ENCODE results near the gene DCT. TPM values are rescaled to one million over a fixed set of nuclear protein-coding genes. Genes with fewer than 3 reads are reported as not detected.

DCT gene
- total RNA-seq, 1 experiment from 2014 or later = 0.12 TPM

- Histone ChIP-seq H3K79me2 (ENCODE audit: insufficient read depth, low read length) (no peaks in the 10 kb centered on the region), H3K9me2 (ENCODE audit: insufficient read depth) (no peaks in the 10 kb centered on the region), H3K4me3 (replicated peaks in 1 of 2; ENCODE audit: low read depth in 1 of 2, low read length in 2 of 2) (no peak overlapping the region), H2AFZ (ENCODE audit: low read depth, low read length, poor library complexity, severe bottlenecking) (no peak overlapping the region), H3K4me2 (ENCODE audit: low read length) (no peak overlapping the region), H3K4me1 (ENCODE audit: control insufficient read depth in 1 of 2, insufficient read depth in 2 of 2, low read length in 2 of 2) (no peaks in the 10 kb centered on the region), H3K9ac (ENCODE audit: low read length) (no peak overlapping the region), H3K36me3 (ENCODE audit: control insufficient read depth in 1 of 2, insufficient read depth in 2 of 2, low read length in 2 of 2) (no peaks in the 10 kb centered on the region), H3K27me3 (ENCODE audit: insufficient read depth, low read length) (no peaks in the 10 kb centered on the region), H4K20me1 (ENCODE audit: insufficient read depth) (no peaks in the 10 kb centered on the region), H3K9me3 (ENCODE audit: control insufficient read depth in 1 of 2, insufficient read depth in 1 of 2, low read depth in 1 of 2, low read length in 2 of 2) (no peaks in the 10 kb centered on the region), H3K27ac (ENCODE audit: low read depth, low read length) (no peak overlapping the region)
- ATAC-seq (no peak), DNase-seq (ENCODE audit: low read depth, low spot score) (no peak)
- ChIA-PET POLR2A (no interaction called here), CTCF (no interaction called here), RAD21 (ENCODE audit: low non-redundant PET in 1 of 2, low total read pairs in 2 of 2, uncharacterized antibody in 2 of 2, unreplicated experiment in 2 of 2) (no interaction called here)
- no TSS peak for BruUV-seq (replicated peaks)
- intact Hi-C loops (cut with micrococcal nuclease) = no loop called here
- TF ChIP-seq POLR2A (IDR thresholded peaks at IDR 0.05; ENCODE audit: borderline replicate concordance, extremely low read depth, insufficient read depth, insufficient read length) = no peak
- TF ChIP-seq ZFX (IDR thresholded peaks at IDR 0.05) = no peak
- TF ChIP-seq CEBPB (IDR thresholded peaks at IDR 0.05; ENCODE audit: low read depth) = no peak
- TF ChIP-seq, protein P1, sequence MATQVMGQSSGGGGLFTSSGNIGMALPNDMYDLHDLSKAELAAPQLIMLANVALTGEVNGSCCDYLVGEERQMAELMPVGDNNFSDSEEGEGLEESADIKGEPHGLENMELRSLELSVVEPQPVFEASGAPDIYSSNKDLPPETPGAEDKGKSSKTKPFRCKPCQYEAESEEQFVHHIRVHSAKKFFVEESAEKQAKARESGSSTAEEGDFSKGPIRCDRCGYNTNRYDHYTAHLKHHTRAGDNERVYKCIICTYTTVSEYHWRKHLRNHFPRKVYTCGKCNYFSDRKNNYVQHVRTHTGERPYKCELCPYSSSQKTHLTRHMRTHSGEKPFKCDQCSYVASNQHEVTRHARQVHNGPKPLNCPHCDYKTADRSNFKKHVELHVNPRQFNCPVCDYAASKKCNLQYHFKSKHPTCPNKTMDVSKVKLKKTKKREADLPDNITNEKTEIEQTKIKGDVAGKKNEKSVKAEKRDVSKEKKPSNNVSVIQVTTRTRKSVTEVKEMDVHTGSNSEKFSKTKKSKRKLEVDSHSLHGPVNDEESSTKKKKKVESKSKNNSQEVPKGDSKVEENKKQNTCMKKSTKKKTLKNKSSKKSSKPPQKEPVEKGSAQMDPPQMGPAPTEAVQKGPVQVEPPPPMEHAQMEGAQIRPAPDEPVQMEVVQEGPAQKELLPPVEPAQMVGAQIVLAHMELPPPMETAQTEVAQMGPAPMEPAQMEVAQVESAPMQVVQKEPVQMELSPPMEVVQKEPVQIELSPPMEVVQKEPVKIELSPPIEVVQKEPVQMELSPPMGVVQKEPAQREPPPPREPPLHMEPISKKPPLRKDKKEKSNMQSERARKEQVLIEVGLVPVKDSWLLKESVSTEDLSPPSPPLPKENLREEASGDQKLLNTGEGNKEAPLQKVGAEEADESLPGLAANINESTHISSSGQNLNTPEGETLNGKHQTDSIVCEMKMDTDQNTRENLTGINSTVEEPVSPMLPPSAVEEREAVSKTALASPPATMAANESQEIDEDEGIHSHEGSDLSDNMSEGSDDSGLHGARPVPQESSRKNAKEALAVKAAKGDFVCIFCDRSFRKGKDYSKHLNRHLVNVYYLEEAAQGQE (IDR thresholded peaks at IDR 0.05; ENCODE audit: low read depth) = no peak
- TF ChIP-seq JUND (IDR thresholded peaks at IDR 0.05) = no peak
- no peak for TF ChIP-seq EGR1 (IDR thresholded peaks at IDR 0.05; ENCODE audit: low read depth)
- no peak for TF ChIP-seq SIN3A (IDR thresholded peaks at IDR 0.05; ENCODE audit: low read depth)
- no peak for TF ChIP-seq YY1 (IDR thresholded peaks at IDR 0.05; ENCODE audit: extremely low read depth, insufficient replicate concordance, low read depth, low read length)
- no peak for TF ChIP-seq SRF (IDR thresholded peaks at IDR 0.05; ENCODE audit: low read depth)
- TF ChIP-seq SP1 (IDR thresholded peaks at IDR 0.05; ENCODE audit: low read depth) = no peak
- no peak for TF ChIP-seq ZNF274 (IDR thresholded peaks at IDR 0.05; ENCODE audit: low read depth, low read length)
Measured at GRCh38 chr13:94389604-94390351, 89.7 kb downstream of the DCT start.

Measured in HCT116 (cell line).